CD4-positive, alpha-beta T cell treated with Interleukin-21 for 1 hour (primary cell): ENCODE measurements around the gene HACD2.
"Not testable (repeated sequence)": the region's sequence is repeated elsewhere in the genome, so short reads cannot be mapped to it uniquely, and the experiment has no call there.

Source experiments
- DNase-seq: peaks from one replicate; pipeline ENCODE4 v3.0.0-alpha.2; 2020

Gene HACD2

DNA sequence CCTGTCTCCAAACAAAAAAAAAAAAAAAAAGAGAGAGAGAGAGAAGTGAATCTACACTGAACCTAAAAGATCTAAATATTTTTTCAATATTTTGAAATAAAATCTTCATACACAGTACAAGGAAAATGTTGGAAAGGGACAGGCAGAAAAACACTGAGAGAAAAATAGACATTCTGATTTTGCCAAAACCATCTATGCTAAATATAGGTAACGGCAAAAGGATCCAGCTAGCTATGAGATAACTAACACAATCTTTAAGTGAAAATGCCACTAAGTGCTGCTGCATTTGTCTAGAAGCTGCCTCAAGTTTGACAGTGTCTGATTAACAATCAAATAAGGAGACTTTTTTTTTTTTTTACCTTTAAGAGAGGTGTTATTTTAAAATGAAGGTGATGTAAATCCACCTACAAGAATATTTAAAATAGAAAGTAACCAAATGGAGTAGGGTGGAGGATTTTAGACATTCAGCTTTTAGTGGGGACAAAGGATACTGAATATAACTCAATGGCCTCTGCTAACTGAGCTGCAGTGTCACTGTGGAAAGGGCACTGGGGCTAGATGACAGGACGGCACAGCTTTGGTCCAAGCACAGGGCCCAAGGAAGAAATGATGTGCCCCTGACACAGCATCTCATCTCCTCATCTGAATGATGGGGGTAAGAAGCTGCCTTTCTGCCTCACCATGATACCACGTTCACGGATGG lies 62.4 kb downstream of the HACD2 start:
- no peak for DNase-seq

DNA sequence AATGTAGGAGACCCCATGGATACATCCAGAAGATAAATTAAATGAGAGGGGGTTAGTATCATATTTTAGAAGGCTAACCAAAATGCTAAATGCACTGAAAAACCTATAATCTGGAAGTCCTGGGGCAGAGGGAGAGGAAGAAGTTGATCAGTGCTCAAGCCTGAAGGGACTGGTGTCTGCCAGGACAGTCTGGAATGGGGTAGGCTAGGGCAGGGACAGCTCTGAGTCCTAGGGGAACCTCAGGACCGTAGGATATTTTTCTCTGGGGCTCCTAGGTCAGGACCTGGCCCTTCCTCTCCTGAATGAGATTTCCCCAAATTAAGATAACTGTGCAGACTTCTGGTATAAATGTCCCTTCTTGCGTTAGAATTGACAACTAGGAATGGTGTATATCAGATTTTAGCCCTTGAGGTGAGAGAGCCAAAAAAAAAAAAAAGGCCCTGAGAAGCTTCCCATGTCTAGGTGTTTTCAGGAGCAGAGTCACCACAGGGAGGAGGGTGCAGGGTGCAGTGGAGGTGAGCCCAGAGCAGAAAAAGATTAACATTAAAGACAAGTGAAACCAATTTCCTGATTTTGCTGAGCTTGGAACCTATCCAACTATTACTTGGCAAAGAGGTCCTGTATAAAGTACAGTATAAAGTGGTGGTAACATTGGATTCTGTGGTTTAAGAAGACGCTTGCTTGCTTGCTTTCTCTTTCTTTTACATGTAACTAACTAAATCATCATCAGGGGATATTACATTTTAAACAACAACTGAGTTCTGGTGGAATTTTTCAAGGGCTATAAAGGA lies 63.5 kb downstream of the HACD2 start:
- peak; percentile 7 for DNase-seq

DNA sequence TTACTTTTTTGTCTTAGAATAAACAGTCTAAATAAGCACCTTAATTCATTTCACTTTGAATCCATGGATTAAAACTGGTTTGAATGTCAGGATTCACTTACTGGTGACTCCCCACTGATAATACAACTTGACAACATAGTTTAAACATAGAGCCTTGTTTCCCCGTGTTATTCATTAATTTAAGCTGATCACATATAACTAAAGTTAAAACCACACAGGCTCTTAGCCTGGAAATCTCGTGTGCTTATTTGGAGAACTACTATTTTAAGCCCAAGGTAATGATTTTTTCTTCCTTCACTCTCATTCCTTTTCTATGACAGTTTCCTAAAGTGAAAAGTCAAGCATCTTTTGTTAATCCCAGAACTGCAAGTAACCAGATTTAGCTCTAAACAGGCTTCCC lies 64.2 kb downstream of the HACD2 start:
- DNase-seq = no peak

DNA sequence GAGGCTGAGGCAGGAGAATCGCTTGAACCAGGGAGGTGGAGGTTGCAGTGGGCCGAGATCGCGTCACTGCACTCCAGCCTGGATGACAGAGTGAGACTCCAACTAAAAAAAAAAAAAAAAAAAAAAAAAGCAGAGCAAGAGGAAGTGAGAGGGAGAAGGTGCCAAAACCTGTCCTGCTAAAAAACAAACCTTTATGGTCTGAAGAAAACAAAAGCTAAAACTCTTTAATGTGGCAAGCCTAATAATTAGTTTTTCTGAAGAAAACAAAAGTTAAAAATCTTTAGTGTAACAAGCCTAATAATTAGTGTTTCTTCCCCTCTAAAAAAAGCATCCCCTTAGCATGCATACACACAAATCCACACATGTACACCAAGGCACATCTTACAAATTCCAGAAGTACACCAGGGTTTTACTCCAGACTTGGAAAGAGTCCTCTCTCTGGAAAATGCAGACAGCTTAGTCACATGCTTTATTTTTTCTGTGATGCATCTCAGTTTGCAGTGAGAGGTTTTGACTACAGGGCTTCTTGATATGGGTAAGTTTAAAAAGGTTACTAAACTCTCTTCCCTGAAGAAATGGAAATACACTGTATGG lies 65.9 kb downstream of the HACD2 start:
- DNase-seq = no peak

DNA sequence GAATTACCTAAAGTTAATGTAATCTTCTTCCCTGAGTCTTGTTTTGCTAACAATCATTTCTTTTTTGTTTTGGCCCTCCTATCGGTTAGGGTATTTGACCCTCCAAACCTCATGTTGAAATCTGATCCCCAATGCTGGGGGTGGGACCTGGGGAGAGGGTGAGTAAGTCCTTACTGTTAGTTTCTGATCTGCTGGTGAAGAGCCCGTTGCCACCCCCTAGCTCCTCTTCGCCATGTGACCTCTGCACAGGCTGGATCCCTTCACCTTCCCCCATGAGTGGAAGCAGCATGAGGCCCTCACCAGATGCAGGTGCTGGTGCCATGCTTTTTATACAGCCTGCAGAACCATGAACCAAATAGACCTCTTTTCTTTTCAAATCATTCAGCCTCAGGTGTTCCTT lies 73.1 kb downstream of the HACD2 start:
- DNase-seq = no peak

DNA sequence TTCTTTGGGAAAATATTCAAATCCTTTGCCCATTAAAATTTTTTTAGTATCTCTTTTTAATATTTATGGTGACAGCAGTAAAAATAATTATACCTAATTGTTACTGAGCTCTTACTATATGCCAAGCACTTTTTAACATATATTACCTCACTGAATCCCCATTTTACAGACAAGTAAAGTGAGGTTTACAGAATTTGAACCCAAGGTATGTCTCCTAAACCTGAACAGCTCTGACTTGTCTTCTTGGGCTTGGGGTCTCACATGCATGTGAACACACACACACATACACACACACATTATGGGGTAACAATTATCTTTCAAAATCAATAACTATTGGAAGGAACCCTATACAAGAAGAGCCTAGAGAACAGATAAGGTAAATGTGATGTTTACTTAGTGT lies 73.8 kb downstream of the HACD2 start:
- no peak for DNase-seq

DNA sequence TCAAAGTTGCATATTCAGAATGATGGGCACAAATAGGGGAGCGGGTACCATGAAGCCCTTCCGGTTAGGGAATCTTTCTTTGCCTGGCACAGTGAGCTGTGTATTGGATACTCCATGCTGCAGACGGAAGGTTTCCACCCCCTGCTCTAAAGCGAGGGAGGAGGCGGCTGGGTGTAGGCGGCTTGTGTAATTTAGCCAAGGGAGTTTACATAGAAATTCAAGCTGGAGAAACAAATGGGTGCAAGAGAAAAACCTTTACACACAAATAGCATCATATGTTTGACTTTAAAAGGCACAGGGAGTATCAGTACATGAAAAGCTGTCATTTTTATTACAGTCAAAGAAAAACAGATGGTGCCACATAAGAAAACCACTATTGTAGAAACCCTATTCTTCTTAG lies 76.7 kb downstream of the HACD2 start:
- DNase-seq = no peak

DNA sequence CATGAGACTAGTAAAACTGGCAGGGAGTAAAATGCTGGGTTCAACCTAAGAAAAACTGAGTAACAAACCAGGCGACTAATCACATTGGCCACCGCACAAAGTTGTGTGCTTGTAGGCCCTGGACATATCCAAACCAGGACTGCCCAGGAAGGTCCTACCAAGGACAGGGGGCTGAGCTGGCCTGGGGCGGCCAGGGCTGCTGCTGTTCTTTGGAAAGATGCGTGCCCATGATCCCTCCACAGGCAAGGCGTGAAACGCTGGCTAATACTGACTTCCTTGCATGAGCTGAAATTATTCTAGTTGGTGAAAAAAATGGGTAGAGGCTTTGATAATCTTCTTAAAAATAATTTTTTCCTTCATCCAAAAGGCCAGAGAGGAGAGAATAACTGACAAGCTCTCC lies 79.0 kb downstream of the HACD2 start:
- no peak for DNase-seq

DNA sequence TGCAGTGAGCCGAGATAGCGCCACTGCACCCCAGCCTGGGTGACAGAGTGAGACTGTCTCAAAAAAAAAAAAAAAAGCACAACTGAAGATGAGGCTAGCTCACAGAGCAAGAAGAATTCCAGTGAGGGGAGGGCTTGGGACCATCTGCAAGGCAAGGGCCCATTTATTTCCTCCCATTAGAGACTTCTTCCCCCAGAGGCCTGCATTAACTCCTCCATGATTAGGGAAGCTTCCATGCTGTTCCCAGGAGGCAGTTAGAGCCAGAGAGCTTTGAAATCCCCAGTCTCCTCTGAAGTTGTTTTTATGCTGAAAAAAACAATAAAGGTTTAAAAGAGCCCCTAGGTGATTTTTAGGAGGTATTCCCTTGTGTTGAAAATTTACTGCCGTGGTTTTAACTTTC lies 81.7 kb downstream of the HACD2 start:
- DNase-seq = no peak

DNA sequence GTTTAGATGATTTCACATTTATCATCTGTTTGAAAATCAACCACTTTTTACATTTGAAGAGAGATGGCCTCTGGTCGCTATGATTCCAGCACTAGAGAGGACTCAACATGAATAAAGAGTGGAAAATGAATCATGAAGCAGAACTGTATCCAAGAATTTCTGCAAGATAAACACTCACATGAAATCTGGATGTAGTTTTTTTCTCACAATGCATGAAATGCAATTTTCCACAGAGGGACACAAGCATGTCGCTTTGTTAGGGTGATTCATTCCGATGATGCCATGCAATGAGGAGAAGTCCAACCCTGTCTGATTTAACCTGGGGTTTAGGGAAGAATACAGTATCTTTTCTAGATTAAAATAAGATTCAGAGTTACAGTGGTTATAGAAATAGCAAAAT lies 85.5 kb downstream of the HACD2 start:
- no peak for DNase-seq

DNA sequence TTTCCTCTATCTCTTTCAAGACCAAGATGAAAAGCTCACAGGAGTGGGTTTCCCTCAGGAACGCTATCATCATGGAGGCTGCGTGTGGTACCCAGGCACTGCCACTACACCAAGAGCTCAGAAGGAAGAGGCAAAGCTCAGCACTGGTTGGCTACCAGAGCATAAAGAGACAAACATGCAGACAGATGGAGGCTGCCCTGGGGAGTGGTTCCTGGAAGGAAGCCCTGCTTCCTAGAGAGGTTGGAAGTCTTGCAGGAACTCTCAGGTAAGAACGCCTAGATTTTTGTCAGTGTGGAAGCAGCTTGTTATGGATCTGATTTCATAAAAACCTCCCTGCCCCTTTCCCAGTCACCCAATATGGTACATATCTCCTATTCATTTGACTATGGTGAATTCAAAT lies 86.1 kb downstream of the HACD2 start:
- DNase-seq = no peak

DNA sequence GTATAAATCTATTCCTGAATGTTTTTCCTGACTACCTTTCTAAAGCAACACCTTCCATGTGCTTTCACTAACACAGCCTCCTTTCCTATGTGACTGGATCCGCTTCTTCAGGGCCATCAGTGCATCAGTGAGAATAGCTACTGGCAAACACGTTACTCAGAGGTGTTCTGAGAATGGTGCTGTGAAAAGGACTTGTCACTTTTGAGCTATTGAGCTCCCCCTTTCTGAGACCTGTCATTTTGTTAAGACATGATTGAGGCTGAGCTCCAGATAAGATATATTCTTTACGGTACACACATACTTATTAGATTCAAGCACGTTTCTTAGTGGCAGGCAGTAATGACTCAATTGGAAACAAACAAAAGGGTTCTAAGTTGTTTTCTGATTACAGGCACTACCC lies 90.9 kb downstream of the HACD2 start:
- no peak for DNase-seq

DNA sequence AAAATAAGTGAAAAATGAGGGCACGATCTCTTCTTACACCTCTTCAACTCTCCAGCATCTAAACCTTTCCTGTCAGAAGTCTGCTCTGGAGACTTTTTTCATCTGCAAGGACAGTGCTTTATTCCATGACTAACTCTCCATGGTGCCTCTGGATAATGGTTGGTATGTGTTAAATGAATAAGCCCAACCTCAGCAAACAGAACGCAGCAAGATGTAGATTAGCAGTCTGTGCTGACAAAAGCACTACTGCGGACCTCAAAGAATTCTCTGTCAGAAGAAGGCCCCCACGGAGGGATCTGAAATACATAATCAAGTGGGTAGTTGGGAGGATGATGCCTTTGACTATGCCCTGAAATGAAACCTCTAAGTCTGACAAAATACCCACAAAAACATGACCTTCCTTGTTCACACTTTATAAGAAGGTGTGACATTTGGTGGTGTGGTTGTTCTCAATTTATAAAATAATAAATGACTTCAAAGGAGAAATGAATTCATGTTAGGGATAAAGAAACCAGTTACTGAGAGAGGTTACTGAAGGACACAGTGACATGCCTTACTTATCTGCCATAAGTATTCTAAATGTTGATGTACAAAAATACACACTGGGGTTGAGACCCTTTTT lies 92.8 kb downstream of the HACD2 start:
- DNase-seq = peak; percentile 30

DNA sequence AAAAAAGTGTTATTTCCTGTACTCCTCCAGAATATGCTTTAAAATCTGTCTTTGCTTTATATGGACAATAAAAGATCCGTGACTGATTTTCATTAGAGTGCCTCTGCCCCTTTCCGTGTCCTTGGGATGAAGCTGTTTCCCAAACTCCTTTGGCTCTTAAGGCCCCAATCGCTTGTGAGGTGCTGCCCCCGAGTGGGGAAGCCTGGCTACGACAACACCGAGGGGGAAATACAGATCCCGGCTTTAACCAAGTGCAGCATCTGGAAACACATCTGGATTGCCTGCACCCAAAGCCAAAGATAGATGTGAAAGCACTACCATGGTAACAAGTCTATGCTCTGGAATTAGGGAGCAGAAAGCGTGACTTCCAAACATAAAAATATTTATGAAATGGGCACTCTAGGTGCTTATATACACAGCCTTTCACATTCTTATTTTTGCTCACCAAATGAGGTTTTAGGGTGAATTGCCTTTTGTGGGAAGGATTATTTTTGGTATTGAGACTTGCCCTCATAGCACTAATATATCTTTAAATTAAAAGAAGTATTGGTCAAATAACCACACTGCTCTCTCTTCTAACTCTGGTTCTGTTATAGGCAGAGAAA lies 95.4 kb downstream of the HACD2 start:
- DNase-seq = peak; percentile 39

DNA sequence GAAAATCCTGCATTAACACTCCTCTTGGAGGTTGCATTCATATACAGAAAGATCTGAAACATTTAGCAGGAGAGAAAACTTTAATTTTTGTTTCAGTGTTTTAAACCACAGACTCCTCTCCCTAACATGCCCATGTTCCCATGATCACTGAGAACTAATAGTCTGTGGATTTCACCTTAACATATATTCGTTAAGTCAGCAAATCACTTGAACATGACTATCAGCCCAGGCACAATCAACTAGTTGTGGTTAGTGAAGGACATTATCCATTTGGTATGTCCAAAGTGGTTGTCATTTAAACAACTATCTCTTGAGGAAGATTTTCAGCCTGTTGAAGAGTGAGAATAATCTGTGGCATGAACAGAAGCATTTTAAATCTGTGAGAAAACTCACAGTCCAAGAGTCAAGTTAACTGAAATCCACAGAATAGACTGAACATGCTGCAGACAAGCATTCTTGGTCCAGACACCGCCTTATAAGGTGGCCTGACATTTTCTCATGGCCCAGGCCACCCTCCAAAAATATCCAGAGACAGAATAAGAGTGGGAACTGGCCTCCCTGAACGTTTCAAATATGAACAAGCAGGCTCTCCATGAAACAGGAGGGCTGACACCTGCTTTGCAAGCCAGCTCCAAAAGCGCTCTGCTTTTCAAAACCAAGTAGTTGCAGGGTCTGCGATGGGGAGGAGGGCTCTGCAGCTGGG lies 96.1 kb downstream of the HACD2 start:
- DNase-seq = no peak

DNA sequence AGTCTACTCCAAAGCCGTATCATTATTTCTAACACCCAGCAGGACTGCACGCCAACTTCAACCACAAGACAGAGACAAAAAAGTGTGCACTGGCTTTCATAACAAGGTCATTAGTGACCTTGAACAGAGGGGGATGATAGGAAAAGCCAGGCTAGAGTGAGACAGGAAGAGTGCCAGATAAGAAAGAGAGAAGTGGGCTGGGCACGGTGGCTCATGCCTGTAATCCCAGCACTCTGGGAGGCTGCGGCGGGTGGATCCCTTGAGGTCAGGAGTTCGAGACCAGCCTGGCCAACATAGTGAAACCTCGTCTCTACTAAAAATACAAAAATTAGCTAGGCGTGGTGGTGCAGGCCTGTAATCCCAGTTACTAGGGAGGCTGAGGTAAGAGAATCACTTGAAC lies 97.8 kb downstream of the HACD2 start:
- DNase-seq = not testable (repeated sequence)

DNA sequence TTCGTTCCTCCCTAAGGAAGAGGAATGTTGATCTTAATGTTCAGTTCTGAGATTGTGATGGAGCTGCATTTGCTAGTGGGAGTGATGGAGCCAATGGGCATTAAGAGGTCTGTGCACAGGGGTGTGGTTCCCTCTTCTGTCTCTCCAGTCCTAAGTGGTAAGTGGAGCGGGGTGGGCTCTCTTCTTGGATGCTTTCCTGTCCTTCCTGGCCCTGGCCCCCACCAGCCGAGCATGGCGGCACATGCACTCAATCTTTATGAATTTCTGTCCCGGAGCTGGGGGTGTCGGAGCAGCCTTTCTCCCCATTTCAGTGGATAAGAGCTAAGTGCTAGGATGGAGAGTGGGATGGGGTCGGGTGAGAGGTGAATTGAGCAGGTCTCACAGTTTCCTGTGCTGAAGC lies 98.4 kb downstream of the HACD2 start:
- DNase-seq = no peak

DNA sequence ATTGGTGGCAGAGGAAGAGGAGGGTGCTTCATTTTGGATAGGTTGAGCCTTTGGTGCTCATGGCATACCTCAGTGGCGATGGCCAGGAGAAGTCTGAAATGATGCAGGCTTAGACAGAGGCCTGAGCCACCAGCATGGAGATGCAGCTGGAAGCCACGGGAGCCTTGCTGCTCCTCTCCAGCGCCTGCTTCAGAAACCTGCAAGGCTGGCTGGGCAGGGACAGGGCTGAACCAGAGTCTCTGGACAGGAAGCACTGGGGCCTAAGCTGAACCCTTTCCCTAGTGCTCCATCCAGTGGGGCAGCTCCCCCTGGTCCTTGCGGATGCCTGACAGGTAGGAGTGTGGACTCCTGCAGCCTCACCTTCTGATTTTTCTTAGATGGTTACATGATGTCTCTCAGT lies 99.3 kb downstream of the HACD2 start:
- no peak for DNase-seq

DNA sequence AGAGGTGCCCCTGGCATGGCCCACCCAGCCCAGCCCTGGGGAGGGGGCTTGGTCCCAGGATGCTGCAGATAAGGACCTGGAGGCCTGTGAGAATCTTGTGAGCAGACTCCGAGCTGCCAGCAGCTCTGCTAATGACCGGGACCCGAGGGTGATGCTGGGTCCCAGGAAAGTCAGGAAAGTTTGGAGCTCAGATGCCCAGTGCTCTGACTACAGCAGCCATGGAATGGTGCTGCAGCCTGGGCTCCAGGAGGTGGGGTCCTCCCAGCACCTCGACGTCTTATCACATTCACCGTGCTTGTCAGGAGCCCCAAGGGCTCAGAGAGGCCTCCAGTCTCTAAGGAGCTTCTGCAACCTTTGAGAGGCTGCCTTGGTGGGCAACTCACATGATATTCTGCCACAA lies 101.7 kb downstream of the HACD2 start:
- no peak for DNase-seq

DNA sequence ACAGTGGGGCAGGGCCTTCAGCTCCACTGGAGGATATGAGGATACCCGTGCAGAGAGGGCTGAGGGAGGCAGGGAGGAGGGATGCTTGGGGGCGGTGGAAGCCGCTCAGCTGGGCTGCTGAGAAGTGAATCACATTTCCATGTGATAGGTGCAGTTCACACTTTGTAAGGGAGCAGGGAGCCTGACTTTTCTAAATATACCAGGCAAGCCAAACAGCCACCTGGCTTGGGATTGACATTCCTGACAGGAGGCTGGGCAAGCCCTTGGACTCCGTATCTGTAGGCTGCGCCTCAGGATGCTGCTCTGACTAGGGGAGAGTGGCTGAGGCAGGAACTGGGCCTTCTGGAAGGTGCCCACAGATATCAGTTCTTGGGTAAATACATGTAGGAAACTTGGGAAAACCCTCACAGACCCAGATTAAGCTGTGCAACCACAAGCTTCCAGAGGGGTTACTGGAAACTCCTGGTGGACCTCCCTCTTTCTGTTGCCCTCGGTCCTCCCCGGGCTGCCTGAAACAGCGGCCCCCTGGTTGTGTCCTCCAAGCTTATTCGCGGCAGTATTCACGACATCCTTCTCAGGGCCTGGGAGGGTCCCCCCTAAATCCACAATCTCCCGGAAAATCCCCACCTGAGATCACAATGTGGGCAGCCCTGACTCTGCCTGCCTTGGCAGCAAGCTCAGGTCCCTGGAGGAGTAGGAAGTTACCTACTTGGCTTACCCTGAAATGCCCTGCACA lies 103.0 kb downstream of the HACD2 start:
- no peak for DNase-seq

DNA sequence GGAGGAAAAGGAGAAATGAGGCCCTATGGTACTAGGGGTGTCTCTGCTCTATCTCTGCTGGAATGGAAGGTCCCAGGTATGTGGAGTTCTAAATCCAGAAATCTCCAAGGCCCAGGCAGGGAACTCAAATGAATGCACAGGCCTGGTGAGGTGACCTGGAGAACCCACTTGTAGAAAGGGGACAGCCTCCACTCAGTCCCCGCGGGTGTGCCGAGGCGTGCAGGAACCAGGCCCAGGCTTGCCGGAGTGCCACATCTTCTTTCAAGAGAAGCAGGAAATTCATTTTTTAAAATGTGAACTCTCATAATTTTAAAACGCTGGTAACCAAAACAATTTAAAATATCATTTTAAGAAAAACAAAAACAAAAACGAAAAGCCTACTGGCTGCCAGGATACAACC lies 103.8 kb downstream of the HACD2 start:
- no peak for DNase-seq

DNA sequence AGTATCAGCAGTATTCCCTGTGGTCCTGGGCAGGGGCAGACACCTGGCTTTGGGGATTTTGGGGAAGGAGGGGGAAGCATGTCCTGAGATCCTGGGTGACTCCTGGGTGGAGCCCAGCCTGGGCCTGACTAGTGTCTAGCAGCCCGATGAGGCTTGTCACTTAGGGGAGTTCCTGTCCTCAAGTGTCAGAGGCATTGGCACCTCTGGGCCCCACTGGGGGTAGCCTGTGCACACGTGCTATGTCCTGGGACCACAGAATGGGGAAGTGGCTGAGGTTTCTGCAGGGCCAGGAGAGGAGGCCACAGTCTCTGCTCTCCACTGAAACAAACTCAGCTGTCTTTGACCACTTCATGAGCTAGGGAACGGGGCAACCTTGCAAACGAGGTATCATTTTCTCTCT lies 104.4 kb downstream of the HACD2 start:
- DNase-seq = no peak
